Peyer's patch (tissue), 4 donors: ENCODE data around the gene CDK9.

Experiments used
- CTCF ChIP-seq, 6 experiments: fragments of 450-650 bp in 4 of 6; fragments of 200-600 bp in 2 of 6; sonication (generic) in 1 of 6; IDR thresholded peaks; one replicate each; pipeline ENCODE4 v1.5.1; 2017 to 2019; ENCODE audit warnings: antibody characterized with exemption in 6 of 6, mild to moderate bottlenecking in 3 of 6, moderate library complexity in 1 of 6
- POLR2A ChIP-seq, 2 donors: fragments of 450-650 bp; IDR thresholded peaks; one replicate each; pipeline ENCODE4 v1.5.1; 2017; ENCODE audit warnings: antibody characterized with exemption in 2 of 2, mild to moderate bottlenecking in 2 of 2, moderate library complexity in 2 of 2

GRCh38 chr9:127815512-127816361, 29.9 kb downstream of the CDK9 start:
- no peak for TF ChIP-seq CTCF (IDR thresholded peaks at IDR 0.05)
- no peak for TF ChIP-seq POLR2A (IDR thresholded peaks at IDR 0.05)
